NB4 (cell line): ENCODE data around the gene EID2.

Experiments used
- DNase-seq: peaks from one replicate; pipeline ENCODE4 v3.0.0; 2010; ENCODE audit warnings: low read depth
- H3K4me3 ChIP-seq: one replicate; pipeline ENCODE4 v1.5.1; 2011; ENCODE audit warnings: mild to moderate bottlenecking, low read depth, low read length, moderate library complexity
- CTCF ChIP-seq: IDR thresholded peaks from one replicate; pipeline ENCODE4 v1.5.1; 2012; ENCODE audit warnings: low read depth, low read length
- MYC ChIP-seq: IDR thresholded peaks from 2 replicates; pipeline ENCODE4 v1.6.1; 2011; ENCODE audit warnings: low read depth, low read length
- POLR2A ChIP-seq: IDR thresholded peaks from 2 replicates; pipeline ENCODE4 v1.6.1; 2011; ENCODE audit warnings: mild to moderate bottlenecking; ENCODE audit not compliant: insufficient read length; ENCODE audit errors: extremely low read depth
- TF ChIP-seq, protein P1 (sequence below): IDR thresholded peaks from 2 replicates; pipeline ENCODE4 v1.6.1; 2011; ENCODE audit warnings: low read depth, low read length

EID2 gene

GRCh38 chr19:39554701-39555311 is 14.8 kb upstream of the EID2 start:
- no peak for DNase-seq
- TF ChIP-seq, protein P1, sequence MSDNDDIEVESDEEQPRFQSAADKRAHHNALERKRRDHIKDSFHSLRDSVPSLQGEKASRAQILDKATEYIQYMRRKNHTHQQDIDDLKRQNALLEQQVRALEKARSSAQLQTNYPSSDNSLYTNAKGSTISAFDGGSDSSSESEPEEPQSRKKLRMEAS = no peak
- no peak for TF ChIP-seq CTCF
- TF ChIP-seq POLR2A = no peak
- TF ChIP-seq MYC = no peak
- H3K4me3 ChIP-seq = no peak overlapping the region

GRCh38 chr19:39553082-39553652 is 13.2 kb upstream of the EID2 start:
- TF ChIP-seq POLR2A (no peak), CTCF (no peak), MYC (no peak)
- TF ChIP-seq, protein P1 = no peak
- no peak for DNase-seq
- H3K4me3 ChIP-seq = no peak overlapping the region

- H3K4me3 ChIP-seq = no peak overlapping the region
- TF ChIP-seq CTCF (no peak), MYC (no peak), POLR2A (no peak)
- TF ChIP-seq, protein P1 = no peak
- no peak for DNase-seq
These were observed 10.2 kb upstream of the EID2 start for GRCh38 chr19:39550197-39550596.

DNA sequence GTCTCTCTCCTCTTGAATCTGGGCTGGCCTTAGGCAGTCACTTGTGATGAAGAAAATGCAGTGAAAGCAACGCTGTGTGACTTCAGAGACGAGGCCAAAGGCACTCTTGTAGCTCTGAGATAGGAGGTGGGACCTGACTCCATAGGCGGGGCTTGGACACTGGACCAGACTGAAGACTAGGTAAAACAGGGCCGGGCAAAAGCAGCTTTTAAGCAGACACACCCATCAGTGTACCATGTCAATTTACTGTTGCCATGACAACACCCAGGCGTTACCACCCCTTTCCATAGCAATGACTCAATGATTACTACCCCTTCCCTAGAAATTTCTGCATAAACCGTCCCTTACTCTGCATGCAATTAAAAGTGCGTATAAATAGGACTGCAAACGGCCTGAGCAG is 6.6 kb upstream of the EID2 start:
- no peak for TF ChIP-seq POLR2A
- TF ChIP-seq CTCF = no peak
- TF ChIP-seq, protein P1 = no peak
- TF ChIP-seq MYC = no peak
- DNase-seq = no peak

DNA sequence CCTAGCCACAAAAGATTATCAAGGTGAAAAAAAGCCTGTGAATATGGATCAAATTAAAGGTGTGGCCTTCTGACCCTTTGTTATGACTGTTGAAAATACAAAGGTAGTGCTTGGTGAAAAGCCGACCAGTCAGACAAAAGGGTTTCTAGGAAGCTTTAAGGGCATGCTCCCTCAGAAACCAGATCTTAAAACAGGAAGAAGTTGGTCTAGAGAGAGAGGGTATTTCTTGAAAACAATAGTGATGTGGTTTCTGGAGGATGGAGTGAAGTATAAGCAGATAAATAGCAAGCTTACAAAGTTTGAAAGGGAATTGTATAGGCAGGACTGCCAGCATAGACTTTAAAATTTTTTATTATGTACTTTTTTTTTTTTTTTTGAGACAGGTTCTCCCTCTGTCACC is 5.0 kb upstream of the EID2 start:
- no peak for DNase-seq
- TF ChIP-seq CTCF (no peak), MYC (no peak), POLR2A (no peak)
- TF ChIP-seq, protein P1 = no peak
- no peak overlapping the region for H3K4me3 ChIP-seq

More for the DNA sequence above, 6.6 kb upstream of the EID2 start:
- H3K4me3 ChIP-seq = no peak overlapping the region

- TF ChIP-seq, protein P1 = no peak
- TF ChIP-seq CTCF = no peak
- no peak for TF ChIP-seq MYC
- TF ChIP-seq POLR2A = no peak
- no peak overlapping the region for H3K4me3 ChIP-seq
- no peak for DNase-seq
These were observed 4.4 kb upstream of the EID2 start for GRCh38 chr19:39544226-39544903.
